Brain microvascular endothelial cell (primary cell): ENCODE measurements around the gene LRRFIP2.
"Not testable (repeated sequence)": the region's sequence is repeated elsewhere in the genome, so short reads cannot be mapped to it uniquely, and the experiment has no call there.

Source experiments
- DNase-seq: peaks from one replicate; pipeline ENCODE4 v3.0.0-alpha.2; 2020
- H3K27ac ChIP-seq: fragments of 250-450 bp; sonication (Bioruptor Pico); 2 replicates; pipeline ENCODE4 v1.5.1; 2020; ENCODE audit warnings: mild to moderate bottlenecking, moderate library complexity
- H3K27me3 ChIP-seq: fragments of 250-450 bp; sonication (Bioruptor Pico); replicated peaks from 2 replicates; pipeline ENCODE4 v1.5.1; 2020; ENCODE audit warnings: mild to moderate bottlenecking
- H3K36me3 ChIP-seq: fragments of 250-450 bp; sonication (Bioruptor Pico); replicated peaks from 2 replicates; pipeline ENCODE4 v1.5.1; 2020; ENCODE audit warnings: mild to moderate bottlenecking
- H3K4me3 ChIP-seq: 2 replicates; pipeline ENCODE4 v1.5.1; 2011; ENCODE audit warnings: low read depth, mild to moderate bottlenecking, control low read depth, low read length, moderate library complexity
- CTCF ChIP-seq: IDR thresholded peaks from 2 replicates; pipeline ENCODE4 v1.5.1; 2011; ENCODE audit warnings: low read depth, mild to moderate bottlenecking, moderate library complexity, low read length, control low read depth, inconsistent platforms; ENCODE audit errors: missing control alignments
- in situ Hi-C: cut with HindIII; loops from 2 replicates; pipeline ENCODE4 v1.10.0; 2017; ENCODE audit warnings: low sequenced_read_pairs, low pct_ligation_motif_present

The LRRFIP2 gene

DNA sequence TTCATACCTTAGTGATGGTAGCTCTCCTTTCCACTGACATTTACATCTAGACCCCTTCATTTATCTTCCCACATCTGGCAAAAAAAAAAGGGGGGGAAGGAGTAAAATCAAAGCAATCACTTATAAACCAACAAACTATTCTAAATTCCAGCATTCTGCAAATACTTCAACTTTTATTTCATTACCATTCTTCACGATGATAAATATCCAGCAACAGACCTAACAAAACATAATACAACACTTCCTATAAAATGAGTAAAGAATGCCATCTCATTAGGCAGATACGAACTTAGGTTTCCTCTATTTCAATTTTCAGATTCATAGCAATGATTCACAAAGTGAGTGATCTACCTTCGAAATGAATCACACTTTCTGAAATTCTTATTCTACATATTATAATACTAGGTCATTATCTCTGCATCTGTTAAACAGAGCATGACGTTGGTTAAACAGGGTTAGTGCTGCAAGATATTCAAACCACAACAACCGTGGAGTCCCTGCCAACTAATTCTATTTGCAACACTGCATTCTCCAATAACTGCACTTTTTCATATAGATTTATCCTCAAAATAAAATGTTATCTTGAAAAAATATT lies at the start of gene LRRFIP2:
Gene LRRFIP2, minus strand, starts transcription at position 51 of the 595 bp plus-strand sequence. CDS start 25,599 bp downstream, outside the sequence.
- in situ Hi-C loops, result no loop called here
- no peak for TF ChIP-seq CTCF
- peak; percentile 82 for DNase-seq
- H3K4me3 ChIP-seq, result peak within 1 kb of the TSS; percentile 92
- peak within 1 kb of the TSS; percentile 83 for H3K27ac ChIP-seq
- H3K27me3 ChIP-seq, result no peaks in the 10 kb centered on the region
- peaks cover 5% of the 10 kb centered on the region for H3K36me3 ChIP-seq

DNA sequence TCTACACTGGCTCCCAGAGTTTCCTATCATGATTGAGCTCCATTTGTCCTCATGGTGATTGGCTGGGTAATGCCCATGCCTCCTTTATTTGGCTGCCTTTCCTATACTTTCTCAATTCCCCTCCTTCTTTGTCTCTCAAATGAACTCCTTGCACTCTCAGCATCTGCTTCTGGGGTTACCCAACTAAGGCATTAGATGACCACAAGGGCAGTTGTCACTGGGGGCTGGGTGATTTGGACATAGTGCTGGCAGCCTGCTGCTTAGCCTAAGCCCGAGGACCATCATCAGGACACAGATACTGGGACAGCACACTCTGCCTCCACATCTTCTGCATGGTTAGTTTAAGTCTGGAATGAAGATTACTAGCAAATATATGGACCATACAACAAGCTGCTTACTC lies 49.2 kb upstream of the LRRFIP2 start:
- Histone ChIP-seq H3K4me3 (no peak overlapping the region), H3K27me3 (no peaks in the 10 kb centered on the region), H3K27ac (no peak overlapping the region), H3K36me3 (no peaks in the 10 kb centered on the region)
- in situ Hi-C loops, result loop anchor here (25.0 kb wide), 1 partner anchor 186 kb away; no protein-coding TSS in a partner anchor
- no peak for TF ChIP-seq CTCF
- DNase-seq, result no peak

- in situ Hi-C loops, result loop anchor here (25.0 kb wide), 1 partner anchor 186 kb away; no protein-coding TSS in a partner anchor
- H3K4me3 ChIP-seq, result no peak overlapping the region
- no peak overlapping the region for H3K27ac ChIP-seq
- no peaks in the 10 kb centered on the region for H3K27me3 ChIP-seq
- H3K36me3 ChIP-seq, result no peaks in the 10 kb centered on the region
- TF ChIP-seq CTCF, result no peak
- DNase-seq, result peak; percentile 22
These were observed 48.8 kb upstream of the LRRFIP2 start for GRCh38 chr3:37223141-37223558.

DNA sequence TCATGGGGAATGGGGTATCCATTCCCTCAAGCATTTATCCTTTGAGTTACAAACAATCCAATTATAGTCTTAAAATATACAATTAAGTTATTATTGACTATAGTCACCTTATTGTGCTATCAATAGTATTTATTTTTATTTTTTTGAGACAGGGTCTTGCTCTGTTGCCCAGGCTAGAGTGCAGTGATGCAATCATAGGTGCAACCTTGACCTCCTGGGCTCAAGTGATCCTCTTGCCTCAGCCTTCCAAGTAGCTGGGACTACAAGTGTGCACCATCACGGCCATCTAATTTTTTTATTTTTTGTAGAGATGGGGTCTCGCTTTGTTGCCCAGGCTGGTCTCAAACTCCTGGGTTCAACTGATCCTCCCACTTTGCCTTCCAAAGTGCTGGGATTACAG lies 48.2 kb upstream of the LRRFIP2 start:
- not testable (repeated sequence) for H3K36me3 ChIP-seq, H3K27ac ChIP-seq, DNase-seq, H3K27me3 ChIP-seq, H3K4me3 ChIP-seq
- in situ Hi-C loops, result loop anchor here (25.0 kb wide), 1 partner anchor 185 kb away; no protein-coding TSS in a partner anchor

DNA sequence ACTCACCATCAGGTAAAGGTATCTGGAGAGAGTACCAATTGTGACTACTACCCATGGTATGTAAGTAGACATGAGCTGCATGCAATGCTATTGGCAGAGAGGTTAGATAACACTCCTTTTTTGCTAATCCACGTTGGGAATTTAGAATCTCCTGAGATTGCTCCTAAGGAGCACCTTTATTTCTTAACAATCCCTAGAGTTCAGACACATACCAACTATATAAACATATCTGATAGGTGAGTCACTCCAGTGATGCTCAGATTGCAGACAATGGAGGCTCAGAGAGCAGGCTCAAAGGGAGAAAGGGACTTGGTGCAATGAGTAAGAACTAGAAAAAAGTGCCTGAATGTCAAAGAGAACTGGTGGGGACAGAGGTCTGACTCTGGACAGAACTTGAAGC lies 47.0 kb upstream of the LRRFIP2 start:
- peak; percentile 83 for DNase-seq
- Histone ChIP-seq H3K27ac (no peak overlapping the region), H3K4me3 (no peak overlapping the region), H3K36me3 (no peaks in the 10 kb centered on the region), H3K27me3 (no peaks in the 10 kb centered on the region)
- no peak for TF ChIP-seq CTCF
- in situ Hi-C loops, result loop anchor here (25.0 kb wide), 1 partner anchor 184 kb away; no protein-coding TSS in a partner anchor

- H3K4me3 ChIP-seq, result no peak overlapping the region
- H3K27me3 ChIP-seq, result no peaks in the 10 kb centered on the region
- no peak for TF ChIP-seq CTCF
- no peak for DNase-seq
- H3K27ac ChIP-seq, result no peak overlapping the region
- in situ Hi-C loops, result loop anchor here (25.0 kb wide), 1 partner anchor 182 kb away; no protein-coding TSS in a partner anchor
- H3K36me3 ChIP-seq, result no peaks in the 10 kb centered on the region
These were observed 44.9 kb upstream of the LRRFIP2 start for GRCh38 chr3:37219266-37219665.
